Measurements from ENCODE around the gene SLC5A9.

Gene SLC5A9

DNA sequence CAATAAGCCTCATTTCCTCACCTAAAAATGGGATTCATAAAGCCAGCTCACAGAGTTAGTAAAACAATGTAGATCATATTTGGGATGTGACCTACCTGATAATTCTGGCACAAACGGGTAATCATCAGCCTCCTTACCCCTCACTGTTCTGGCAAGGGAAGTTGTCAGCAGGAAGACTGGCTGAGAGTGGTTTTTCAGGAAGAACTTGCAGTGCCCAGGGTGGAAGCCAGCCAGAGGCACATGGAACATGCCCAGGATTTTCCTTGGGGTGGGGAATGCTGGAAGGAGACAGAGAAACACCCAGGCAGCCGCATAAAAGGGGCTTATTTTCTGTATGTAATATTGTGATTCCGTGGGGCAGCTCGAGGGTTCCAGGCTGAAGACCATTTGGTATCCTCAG is 7.7 kb upstream of the SLC5A9 start:
- Histone ChIP-seq H3K4me3 (ENCODE audit: low read depth, low read length) (no peak overlapping the region), H3K27me3 (ENCODE audit: control insufficient read depth, insufficient read depth, low read length) (no peaks in the 10 kb centered on the region), H3K9me3 (ENCODE audit: control insufficient read depth, insufficient read depth, low read length) (peaks cover 3% of the 10 kb centered on the region), H3K36me3 (ENCODE audit: control insufficient read depth, insufficient read depth, low read length) (no peaks in the 10 kb centered on the region), H3K9ac (ENCODE audit: low read depth, low read length) (no peak overlapping the region), H3K4me1 (ENCODE audit: control insufficient read depth, insufficient read depth, low read length) (peaks cover 3% of the 10 kb centered on the region)

DNA sequence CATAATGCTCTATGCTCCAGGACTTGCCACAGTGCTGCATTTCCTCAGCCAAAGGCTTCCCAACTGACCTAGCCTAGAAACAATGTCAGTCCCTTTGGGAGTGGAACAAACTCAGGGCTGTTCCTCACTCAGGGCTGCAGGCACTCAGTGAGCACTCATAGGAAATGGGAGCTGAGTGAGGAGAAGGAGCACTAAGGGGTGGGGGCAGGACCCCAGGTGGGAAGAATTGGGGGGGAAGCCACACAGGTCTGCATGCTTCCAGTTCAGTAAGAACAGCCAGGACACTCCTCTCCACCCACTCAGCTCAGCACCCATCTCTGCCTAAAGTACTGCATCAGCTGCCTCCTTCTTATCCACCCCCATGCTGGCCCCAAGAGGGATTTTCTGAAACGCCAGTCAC is 7.3 kb upstream of the SLC5A9 start:
- Histone ChIP-seq H3K27me3 (ENCODE audit: control insufficient read depth, insufficient read depth, low read length) (no peaks in the 10 kb centered on the region), H3K4me3 (ENCODE audit: low read depth, low read length) (no peak overlapping the region), H3K4me1 (ENCODE audit: control insufficient read depth, insufficient read depth, low read length) (peaks cover 3% of the 10 kb centered on the region), H3K9me3 (ENCODE audit: control insufficient read depth, insufficient read depth, low read length) (peaks cover 3% of the 10 kb centered on the region), H3K9ac (ENCODE audit: low read depth, low read length) (peak overlapping the region; percentile 8), H3K36me3 (ENCODE audit: control insufficient read depth, insufficient read depth, low read length) (no peaks in the 10 kb centered on the region)

DNA sequence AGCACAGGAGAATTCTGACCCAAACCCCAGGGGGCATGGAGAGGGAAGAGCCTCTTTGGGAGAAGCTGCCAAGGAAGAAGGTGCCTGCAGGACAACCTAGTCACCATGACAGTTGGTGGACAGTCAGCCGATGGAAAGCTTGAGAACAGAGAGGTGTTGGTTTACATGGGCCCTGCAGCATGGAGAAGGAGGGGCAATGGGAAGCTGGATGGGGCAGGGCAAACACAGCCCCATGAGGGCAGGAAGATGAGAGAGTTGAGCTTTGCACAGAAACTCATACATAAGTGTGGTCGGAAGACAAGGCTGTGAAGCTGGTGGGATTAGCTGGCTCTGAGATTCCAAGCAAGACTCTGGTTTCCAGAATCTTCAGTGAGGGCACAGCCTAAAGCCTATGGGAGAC is 6.6 kb upstream of the SLC5A9 start:
- no peaks in the 10 kb centered on the region for H3K36me3 ChIP-seq (ENCODE audit: control insufficient read depth, insufficient read depth, low read length)
- no peaks in the 10 kb centered on the region for H3K27me3 ChIP-seq (ENCODE audit: control insufficient read depth, insufficient read depth, low read length)
- peaks cover 3% of the 10 kb centered on the region for H3K4me1 ChIP-seq (ENCODE audit: control insufficient read depth, insufficient read depth, low read length)

DNA sequence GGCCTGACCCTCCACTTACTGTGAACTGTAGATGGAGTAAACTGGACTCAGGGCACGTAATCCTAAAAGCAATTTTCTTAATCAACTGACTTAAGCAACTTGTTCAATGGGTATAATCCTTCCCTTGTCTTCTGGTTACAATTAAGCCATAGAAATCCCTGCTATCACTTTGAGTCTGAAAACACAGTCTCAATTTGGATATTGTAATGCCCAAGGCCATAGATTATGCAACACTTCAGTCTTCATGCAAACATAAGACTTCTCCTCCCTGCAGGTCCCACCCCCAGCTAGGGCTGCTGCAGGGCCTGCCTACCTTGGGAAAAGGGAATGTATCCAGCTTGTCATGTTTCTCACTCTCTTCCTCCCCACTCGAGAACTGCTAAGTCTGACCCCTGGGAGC is 6.2 kb upstream of the SLC5A9 start:
- Histone ChIP-seq H3K27me3 (ENCODE audit: control insufficient read depth, insufficient read depth, low read length) (no peaks in the 10 kb centered on the region), H3K4me3 (ENCODE audit: low read depth, low read length) (no peak overlapping the region), H3K9me3 (ENCODE audit: control insufficient read depth, insufficient read depth, low read length) (peaks cover 3% of the 10 kb centered on the region), H3K36me3 (ENCODE audit: control insufficient read depth, insufficient read depth, low read length) (no peaks in the 10 kb centered on the region), H3K9ac (ENCODE audit: low read depth, low read length) (no peak overlapping the region), H3K4me1 (ENCODE audit: control insufficient read depth, insufficient read depth, low read length) (peaks cover 3% of the 10 kb centered on the region)

More for the DNA sequence above, 6.6 kb upstream of the SLC5A9 start:
- H3K4me3 ChIP-seq (ENCODE audit: low read depth, low read length), result no peak overlapping the region
- H3K9me3 ChIP-seq (ENCODE audit: control insufficient read depth, insufficient read depth, low read length), result peaks cover 3% of the 10 kb centered on the region
- H3K9ac ChIP-seq (ENCODE audit: low read depth, low read length), result no peak overlapping the region

DNA sequence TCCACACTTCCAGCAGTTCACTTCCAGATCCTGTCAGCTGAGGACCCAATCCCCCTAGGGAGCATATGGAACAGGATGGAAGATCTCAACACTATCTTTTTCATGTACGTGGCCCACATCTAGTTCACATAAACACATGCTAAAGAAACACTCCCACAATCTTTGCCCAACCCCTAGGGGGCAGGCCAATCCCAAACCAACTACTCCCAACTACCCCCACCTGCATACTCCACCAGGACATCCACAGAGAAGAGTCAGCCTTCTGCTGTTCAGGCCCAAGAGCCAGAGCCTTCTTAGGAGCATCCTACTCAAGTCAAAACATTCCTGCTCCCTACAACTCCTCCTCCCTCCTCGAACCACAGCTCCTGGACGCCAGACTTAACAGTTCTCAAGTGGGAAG is 5.6 kb upstream of the SLC5A9 start:
- H3K4me3 ChIP-seq (ENCODE audit: low read depth, low read length), result no peak overlapping the region
- no peaks in the 10 kb centered on the region for H3K36me3 ChIP-seq (ENCODE audit: control insufficient read depth, insufficient read depth, low read length)
- no peaks in the 10 kb centered on the region for H3K27me3 ChIP-seq (ENCODE audit: control insufficient read depth, insufficient read depth, low read length)
- H3K4me1 ChIP-seq (ENCODE audit: control insufficient read depth, insufficient read depth, low read length), result peaks cover 3% of the 10 kb centered on the region
- no peak overlapping the region for H3K9ac ChIP-seq (ENCODE audit: low read depth, low read length)
- peaks cover 3% of the 10 kb centered on the region for H3K9me3 ChIP-seq (ENCODE audit: control insufficient read depth, insufficient read depth, low read length)

DNA sequence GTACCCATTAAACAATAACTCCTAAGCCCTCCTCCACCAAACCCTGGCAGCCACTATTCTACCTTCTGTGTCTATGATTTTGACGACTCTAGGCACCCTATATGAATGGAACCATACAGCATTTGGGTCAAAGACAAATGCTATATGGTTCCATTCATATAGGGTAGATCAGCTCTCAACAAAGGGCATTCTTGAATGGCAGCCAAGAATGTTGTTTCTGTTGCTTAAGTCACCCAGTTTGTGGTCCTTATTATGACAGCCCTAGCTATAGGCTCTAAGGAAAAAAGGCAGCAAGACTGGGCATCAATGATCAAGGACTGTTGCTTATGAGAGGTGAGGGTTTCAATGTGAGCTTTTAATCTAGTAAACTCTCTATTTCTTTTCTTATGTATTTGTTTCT is 4.7 kb upstream of the SLC5A9 start:
- Histone ChIP-seq H3K9ac (ENCODE audit: low read depth, low read length) (no peak overlapping the region), H3K27me3 (ENCODE audit: control insufficient read depth, insufficient read depth, low read length) (no peaks in the 10 kb centered on the region), H3K9me3 (ENCODE audit: control insufficient read depth, insufficient read depth, low read length) (peaks cover 3% of the 10 kb centered on the region), H3K36me3 (ENCODE audit: control insufficient read depth, insufficient read depth, low read length) (no peaks in the 10 kb centered on the region), H3K4me3 (ENCODE audit: low read depth, low read length) (no peak overlapping the region), H3K4me1 (ENCODE audit: control insufficient read depth, insufficient read depth, low read length) (peaks cover 3% of the 10 kb centered on the region)

DNA sequence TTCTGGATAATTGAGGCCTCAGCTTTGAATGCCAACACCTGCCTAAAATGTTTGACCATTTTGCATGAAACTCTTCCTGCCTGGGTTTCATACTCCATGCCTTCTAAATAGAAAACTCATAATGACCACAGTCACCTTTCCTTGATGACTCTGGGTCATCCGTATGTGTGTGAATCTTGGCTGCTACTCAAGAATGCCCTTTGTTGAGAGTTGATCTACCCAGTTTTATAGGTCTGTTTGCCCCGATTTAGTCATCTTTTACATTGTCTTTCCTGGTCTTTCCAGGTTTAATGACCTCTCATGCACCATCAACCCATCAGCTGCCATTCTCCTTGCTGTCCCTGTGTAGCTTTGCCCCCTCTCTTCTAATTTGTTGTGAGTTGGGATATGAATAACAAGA is 2.7 kb upstream of the SLC5A9 start:
- Histone ChIP-seq H3K27me3 (ENCODE audit: control insufficient read depth, insufficient read depth, low read length) (no peaks in the 10 kb centered on the region), H3K9ac (ENCODE audit: low read depth, low read length) (no peak overlapping the region), H3K4me3 (ENCODE audit: low read depth, low read length) (no peak overlapping the region), H3K36me3 (ENCODE audit: control insufficient read depth, insufficient read depth, low read length) (no peaks in the 10 kb centered on the region), H3K9me3 (ENCODE audit: control insufficient read depth, insufficient read depth, low read length) (no peaks in the 10 kb centered on the region), H3K4me1 (ENCODE audit: control insufficient read depth, insufficient read depth, low read length) (peaks cover 3% of the 10 kb centered on the region)

DNA sequence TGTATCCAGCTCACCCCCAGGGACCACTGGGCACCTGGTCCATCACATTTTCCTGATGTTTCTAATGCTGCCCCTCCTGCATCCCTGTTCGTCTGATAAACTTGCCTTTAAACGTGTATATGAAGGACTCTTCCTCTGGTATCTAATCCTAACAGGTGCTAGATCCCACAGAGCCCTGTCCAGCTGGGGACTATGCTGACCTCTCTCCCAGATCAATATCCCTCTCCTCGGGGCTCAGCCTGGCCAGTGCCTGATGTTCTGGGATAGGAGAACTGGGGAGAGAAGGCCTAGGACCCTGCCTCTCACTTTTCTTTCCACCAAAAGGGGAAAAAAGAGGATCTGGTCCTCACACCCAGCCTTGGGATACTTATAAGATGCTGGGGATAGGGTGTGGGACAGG is 1.4 kb upstream of the SLC5A9 start:
- Histone ChIP-seq H3K27me3 (ENCODE audit: control insufficient read depth, insufficient read depth, low read length) (no peaks in the 10 kb centered on the region), H3K9ac (ENCODE audit: low read depth, low read length) (no peak overlapping the region), H3K4me1 (ENCODE audit: control insufficient read depth, insufficient read depth, low read length) (no peaks in the 10 kb centered on the region), H3K4me3 (ENCODE audit: low read depth, low read length) (no peak overlapping the region), H3K36me3 (ENCODE audit: control insufficient read depth, insufficient read depth, low read length) (no peaks in the 10 kb centered on the region), H3K9me3 (ENCODE audit: control insufficient read depth, insufficient read depth, low read length) (no peaks in the 10 kb centered on the region)

DNA sequence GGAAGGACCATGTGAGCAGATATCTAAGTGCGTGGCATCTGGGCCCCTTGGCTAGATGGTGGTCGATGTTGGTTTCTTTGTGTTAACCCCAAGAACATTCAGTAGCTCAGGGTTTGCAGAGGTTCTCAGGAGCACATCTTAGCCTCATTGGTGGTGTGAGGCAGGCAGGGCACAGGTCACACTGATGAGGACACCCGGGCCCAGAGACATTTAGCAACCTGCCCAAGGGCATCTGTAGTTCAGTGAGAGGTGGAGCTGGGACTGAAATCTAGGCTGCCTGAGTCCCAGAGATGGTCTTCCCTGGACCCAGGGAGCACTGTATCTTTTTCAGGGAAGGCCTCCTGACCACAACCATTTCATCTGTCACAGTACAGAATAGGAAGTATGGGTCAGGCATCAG is 859 bp upstream of the SLC5A9 start:
- Histone ChIP-seq H3K9ac (ENCODE audit: low read depth, low read length) (no peak overlapping the region), H3K36me3 (ENCODE audit: control insufficient read depth, insufficient read depth, low read length) (no peaks in the 10 kb centered on the region), H3K4me1 (ENCODE audit: control insufficient read depth, insufficient read depth, low read length) (no peaks in the 10 kb centered on the region), H3K9me3 (ENCODE audit: control insufficient read depth, insufficient read depth, low read length) (no peaks in the 10 kb centered on the region), H3K27me3 (ENCODE audit: control insufficient read depth, insufficient read depth, low read length) (no peaks in the 10 kb centered on the region), H3K4me3 (ENCODE audit: low read depth, low read length) (no peak overlapping the region)

DNA sequence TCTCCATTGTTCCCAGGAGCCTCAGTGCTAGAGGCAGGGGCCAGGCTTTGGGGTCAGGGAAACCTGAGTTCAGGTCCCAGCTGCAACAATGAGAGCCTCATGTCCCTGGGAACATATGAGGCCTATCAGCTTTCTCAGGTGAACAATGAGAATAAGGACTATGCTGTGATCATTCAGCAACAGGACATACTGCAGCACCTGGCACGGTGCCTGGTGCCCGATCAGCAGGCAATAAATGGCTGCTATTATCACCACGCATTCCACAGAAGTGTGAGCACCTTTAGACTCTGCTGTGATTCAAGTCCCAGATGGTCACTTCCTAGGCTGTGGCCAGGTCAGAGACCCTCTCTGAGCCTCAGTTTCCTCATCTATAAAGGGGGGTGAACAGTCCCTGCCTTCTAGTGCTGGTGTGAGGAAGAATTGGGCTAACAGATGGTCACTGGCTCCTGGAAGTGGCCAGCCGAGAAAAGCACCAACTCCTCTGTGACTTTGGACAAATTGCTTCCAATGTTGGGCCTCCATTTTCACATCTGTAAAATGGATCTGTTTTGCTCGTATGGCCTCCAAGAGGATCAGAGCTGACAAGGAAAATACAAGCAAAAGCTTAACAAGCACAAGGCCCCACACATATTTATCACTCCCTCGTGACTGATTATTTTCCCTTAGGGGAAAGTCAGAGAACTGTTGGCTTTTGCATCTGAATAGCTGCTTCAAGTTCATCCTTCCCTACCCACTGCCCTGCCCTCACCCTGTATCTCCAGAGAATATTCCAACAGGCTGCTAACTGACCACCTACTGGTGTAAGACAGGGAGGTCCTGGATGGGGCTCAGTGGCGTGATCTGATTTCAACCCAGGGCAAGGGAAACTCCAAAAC is 1.1 kb downstream of the SLC5A9 start:
- H3K4me3 ChIP-seq (ENCODE audit: low read depth, low read length), result no peak overlapping the region
- no peaks in the 10 kb centered on the region for H3K36me3 ChIP-seq (ENCODE audit: control insufficient read depth, insufficient read depth, low read length)
- H3K9ac ChIP-seq (ENCODE audit: low read depth, low read length), result no peak overlapping the region
- H3K27me3 ChIP-seq (ENCODE audit: control insufficient read depth, insufficient read depth, low read length), result no peaks in the 10 kb centered on the region
- no peaks in the 10 kb centered on the region for H3K4me1 ChIP-seq (ENCODE audit: control insufficient read depth, insufficient read depth, low read length)
- no peaks in the 10 kb centered on the region for H3K9me3 ChIP-seq (ENCODE audit: control insufficient read depth, insufficient read depth, low read length)

DNA sequence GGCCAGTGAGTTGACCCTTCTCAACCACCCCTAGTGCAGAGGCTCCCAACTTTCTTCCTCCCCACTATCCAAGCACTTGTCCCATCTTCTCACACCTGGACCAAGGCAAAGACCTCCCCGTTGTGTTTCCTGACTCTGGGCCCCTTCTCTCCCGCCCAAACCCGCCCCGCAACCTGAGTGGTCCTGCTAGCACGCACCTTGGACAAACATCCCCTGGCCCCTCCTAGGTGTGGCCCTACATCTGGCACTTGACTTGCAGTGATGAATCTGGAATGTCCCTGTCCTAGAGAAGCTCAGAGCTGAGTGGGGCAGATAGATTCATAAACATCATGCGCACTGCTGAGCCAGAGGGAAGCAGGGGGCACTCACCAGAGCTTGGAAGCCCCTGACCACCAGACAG is 2.3 kb downstream of the SLC5A9 start:
- H3K9ac ChIP-seq (ENCODE audit: low read depth, low read length), result no peak overlapping the region
- no peaks in the 10 kb centered on the region for H3K9me3 ChIP-seq (ENCODE audit: control insufficient read depth, insufficient read depth, low read length)
- H3K27me3 ChIP-seq (ENCODE audit: control insufficient read depth, insufficient read depth, low read length), result no peaks in the 10 kb centered on the region
- no peak overlapping the region for H3K4me3 ChIP-seq (ENCODE audit: low read depth, low read length)
- H3K4me1 ChIP-seq (ENCODE audit: control insufficient read depth, insufficient read depth, low read length), result no peaks in the 10 kb centered on the region
- no peaks in the 10 kb centered on the region for H3K36me3 ChIP-seq (ENCODE audit: control insufficient read depth, insufficient read depth, low read length)

DNA sequence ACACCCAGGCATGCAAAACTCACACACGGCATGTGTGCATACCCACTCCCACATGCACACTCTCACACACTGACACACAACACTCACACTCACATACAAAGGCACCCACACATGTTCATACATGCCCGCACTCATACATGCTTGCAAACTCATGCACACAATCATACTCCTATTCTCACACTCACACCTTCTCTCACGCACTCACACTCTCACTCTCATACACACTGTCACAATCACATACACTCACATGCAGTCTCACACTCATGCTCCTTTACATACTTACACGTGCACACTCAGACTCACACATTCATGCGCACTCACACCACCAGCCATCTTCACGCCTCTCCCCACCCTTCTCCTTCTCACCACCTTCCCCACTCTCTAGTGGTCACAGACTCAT is 3.1 kb downstream of the SLC5A9 start:
- Histone ChIP-seq H3K9ac (ENCODE audit: low read depth, low read length) (no peak overlapping the region), H3K36me3 (ENCODE audit: control insufficient read depth, insufficient read depth, low read length) (no peaks in the 10 kb centered on the region), H3K4me1 (ENCODE audit: control insufficient read depth, insufficient read depth, low read length) (no peaks in the 10 kb centered on the region), H3K27me3 (ENCODE audit: control insufficient read depth, insufficient read depth, low read length) (no peaks in the 10 kb centered on the region), H3K4me3 (ENCODE audit: low read depth, low read length) (no peak overlapping the region), H3K9me3 (ENCODE audit: control insufficient read depth, insufficient read depth, low read length) (no peaks in the 10 kb centered on the region)

All from iPS-15b (cell line).